PC-3 (cell line): ENCODE data around the gene SLC43A1. TPM values are rescaled to one million over a fixed set of nuclear protein-coding genes. Genes with fewer than 3 reads are reported as not detected.
A peak's percentile ranks its signal among the peaks of the same experiment; 100 is the strongest.

ENCODE experiments used
- ATAC-seq: fragments of 200-7000 bp; cut with Tn5 transposase; 2 replicates; pipeline ENCODE4 v1.9.1; 2020; ENCODE audit warnings: mild to moderate bottlenecking, moderate library complexity
- BruUV-seq: library from RNA; stranded (reverse); fragments of 400-500 nt; replicated peaks from 2 replicates; lab custom pipeline; 2021; lab: Mats Ljungman, UMichigan
- CTCF ChIA-PET: fragments of 300-600 bp; sonication (Branson Sonifier 250); formaldehyde crosslinking; loops from one replicate; lab custom pipeline; 2022; ENCODE audit warnings: antibody characterized with exemption; lab: Charles Lee
- POLR2A ChIA-PET: fragments of 300-600 bp; sonication (Branson Sonifier 250); formaldehyde crosslinking; loops from one replicate; lab custom pipeline; 2022; ENCODE audit warnings: antibody characterized with exemption; ENCODE audit not compliant: unreplicated experiment; lab: Charles Lee
- DNase-seq: peaks from one replicate; pipeline ENCODE4 v3.0.0-alpha.2; 2015
- H2AFZ ChIP-seq: fragments of 300-600 bp; sonication (generic); 2 replicates; pipeline ENCODE4 v1.6.0; 2016; ENCODE audit warnings: antibody characterized with exemption, low read length
- H3F3A ChIP-seq: fragments of 300-600 bp; sonication (generic); one replicate; pipeline ENCODE4 v1.6.0; 2017; ENCODE audit warnings: antibody characterized with exemption, low read length, control low read depth, mild to moderate bottlenecking; ENCODE audit not compliant: unreplicated experiment
- H3K27ac ChIP-seq: fragments of 300-600 bp; sonication (generic); 2 replicates; pipeline ENCODE4 v1.5.1; 2016; ENCODE audit warnings: mild to moderate bottlenecking, low read length
- H3K27me3 ChIP-seq: fragments of 300-600 bp; sonication (generic); 2 replicates; pipeline ENCODE4 v1.6.1; 2016; ENCODE audit warnings: low read length, mixed read lengths
- H3K36me3 ChIP-seq: fragments of 300-600 bp; sonication (generic); 2 replicates; pipeline ENCODE4 v1.6.1; 2016; ENCODE audit warnings: low read depth, mixed run types, low read length, mixed read lengths
- H3K4me1 ChIP-seq: fragments of 300-600 bp; sonication (generic); 2 replicates; pipeline ENCODE4 v1.5.1; 2016; ENCODE audit warnings: low read length; ENCODE audit not compliant: insufficient read depth
- H3K4me2 ChIP-seq: fragments of 300-600 bp; sonication (generic); 2 replicates; pipeline ENCODE4 v1.6.0; 2016; ENCODE audit warnings: low read length
- H3K4me3 ChIP-seq: fragments of 300-600 bp; sonication (generic); 2 replicates; pipeline ENCODE4 v1.5.1; 2016; ENCODE audit warnings: mild to moderate bottlenecking, low read length, mixed read lengths
- H3K79me2 ChIP-seq: fragments of 300-600 bp; sonication (generic); 2 replicates; pipeline ENCODE4 v1.6.1; 2017; ENCODE audit warnings: low read length, mixed read lengths
- H3K9ac ChIP-seq: fragments of 300-600 bp; sonication (generic); 2 replicates; pipeline ENCODE4 v1.6.0; 2016; ENCODE audit warnings: mild to moderate bottlenecking, low read length
- H3K9me2 ChIP-seq: fragments of 300-600 bp; sonication (generic); replicated peaks from 2 replicates; pipeline ENCODE4 v1.6.1; 2016; ENCODE audit warnings: mixed run types, low read length, mixed read lengths
- H3K9me3 ChIP-seq: fragments of 300-600 bp; sonication (generic); 2 replicates; pipeline ENCODE4 v1.6.1; 2016; ENCODE audit warnings: low read length, mixed read lengths
- H4K20me1 ChIP-seq: fragments of 300-600 bp; sonication (generic); 2 replicates; pipeline ENCODE4 v1.6.1; 2016; ENCODE audit warnings: low read length, mixed read lengths
- EZH2 ChIP-seq: fragments of 300-600 bp; sonication (generic); IDR thresholded peaks from one replicate; pipeline ENCODE4 v1.6.1; 2017; ENCODE audit warnings: antibody characterized with exemption, mild to moderate bottlenecking, low read length; ENCODE audit not compliant: unreplicated experiment
- EZH2phosphoT487 ChIP-seq: fragments of 300-600 bp; sonication (generic); IDR thresholded peaks from 2 replicates; pipeline ENCODE4 v1.6.1; 2018; ENCODE audit warnings: mild to moderate bottlenecking, antibody characterized with exemption, low read length, borderline replicate concordance
- intact Hi-C: fragments of 100-400 bp; cut with micrococcal nuclease; formaldehyde crosslinking; loops from 2 replicates; pipeline ENCODE4 v1.9.0; 2023
- total RNA-seq: library from RNA; depleted of rRNA; stranded (reverse); fragments of >200 nt; gene quantifications from 2 replicates; pipeline ENCODE4 v1.2.3, GENCODE V29; 2014; rRNA removed
- TF ChIP-seq, protein P1 (sequence below): fragments of 300-600 bp; sonication (generic); conservative IDR thresholded peaks from 2 replicates; pipeline ENCODE4 v1.5.1; 2017; ENCODE audit warnings: antibody characterized with exemption, low read depth, mild to moderate bottlenecking, low read length

The SLC43A1 gene
- total RNA-seq, 1 experiment from 2014 or later = 12.4 TPM

DNA sequence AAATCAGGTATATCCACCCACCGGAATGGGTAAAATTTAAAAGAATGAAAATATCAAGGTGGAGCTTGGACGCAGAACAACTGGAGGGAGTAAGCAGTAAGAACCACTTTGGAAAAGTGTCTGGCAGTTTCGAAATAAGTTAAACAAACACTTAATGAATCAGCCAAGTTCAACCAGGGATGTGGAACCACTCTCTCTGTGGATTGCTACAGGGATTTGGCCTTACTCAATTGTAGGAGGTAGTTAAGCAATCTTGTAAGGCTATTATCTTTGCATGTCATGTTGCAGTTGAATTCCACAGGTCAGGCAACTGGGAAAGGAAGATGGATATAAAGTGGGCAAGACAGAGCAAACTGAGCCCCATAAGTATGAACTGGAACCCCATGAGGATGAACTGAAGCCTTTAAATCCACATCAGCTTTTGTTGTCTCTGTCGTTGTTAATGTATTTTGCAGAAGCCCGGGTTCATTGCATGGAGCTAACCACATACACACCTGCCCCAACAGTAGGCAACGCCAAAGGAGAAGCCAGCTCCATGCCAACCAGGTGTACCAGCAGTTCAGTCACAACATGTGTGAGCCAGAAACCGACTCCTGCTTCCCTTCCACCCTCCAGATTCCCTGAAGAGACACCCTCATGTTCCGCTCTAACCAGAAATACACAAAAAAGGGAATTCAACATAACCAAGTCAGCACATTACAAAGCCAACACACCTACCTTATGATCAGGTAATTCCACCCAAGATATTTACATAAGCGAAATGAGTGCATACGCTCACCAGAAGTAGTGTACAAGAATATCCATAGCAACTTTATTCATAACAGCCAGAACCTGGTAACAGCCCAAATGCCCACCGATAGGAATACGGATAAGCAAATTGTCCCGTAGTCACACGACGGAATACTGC, 80.6 kb downstream of the SLC43A1 start:
- Histone ChIP-seq H3K9ac (peak overlapping the region; percentile 19; the same call in 1 of the 2 replicates), H3K4me3 (no peak overlapping the region), H2AFZ (0 out of 2 replicates have a peak overlapping the region, but pooled peaks have one; percentile 1), H3K36me3 (no peaks in the 10 kb centered on the region), H3K9me2 (no peaks in the 10 kb centered on the region), H4K20me1 (no peaks in the 10 kb centered on the region), H3K79me2 (no peaks in the 10 kb centered on the region), H3K27me3 (no peaks in the 10 kb centered on the region), H3K27ac (peak overlapping the region; percentile 70), H3K4me2 (peak overlapping the region; percentile 31), H3K9me3 (no peaks in the 10 kb centered on the region), H3F3A (peaks cover 3% of the 10 kb centered on the region), H3K4me1 (peaks cover 34% of the 10 kb centered on the region)
- no TSS peak for BruUV-seq
- TF ChIP-seq EZH2phosphoT487 (no peak), EZH2 (no peak)
- TF ChIP-seq, protein P1, sequence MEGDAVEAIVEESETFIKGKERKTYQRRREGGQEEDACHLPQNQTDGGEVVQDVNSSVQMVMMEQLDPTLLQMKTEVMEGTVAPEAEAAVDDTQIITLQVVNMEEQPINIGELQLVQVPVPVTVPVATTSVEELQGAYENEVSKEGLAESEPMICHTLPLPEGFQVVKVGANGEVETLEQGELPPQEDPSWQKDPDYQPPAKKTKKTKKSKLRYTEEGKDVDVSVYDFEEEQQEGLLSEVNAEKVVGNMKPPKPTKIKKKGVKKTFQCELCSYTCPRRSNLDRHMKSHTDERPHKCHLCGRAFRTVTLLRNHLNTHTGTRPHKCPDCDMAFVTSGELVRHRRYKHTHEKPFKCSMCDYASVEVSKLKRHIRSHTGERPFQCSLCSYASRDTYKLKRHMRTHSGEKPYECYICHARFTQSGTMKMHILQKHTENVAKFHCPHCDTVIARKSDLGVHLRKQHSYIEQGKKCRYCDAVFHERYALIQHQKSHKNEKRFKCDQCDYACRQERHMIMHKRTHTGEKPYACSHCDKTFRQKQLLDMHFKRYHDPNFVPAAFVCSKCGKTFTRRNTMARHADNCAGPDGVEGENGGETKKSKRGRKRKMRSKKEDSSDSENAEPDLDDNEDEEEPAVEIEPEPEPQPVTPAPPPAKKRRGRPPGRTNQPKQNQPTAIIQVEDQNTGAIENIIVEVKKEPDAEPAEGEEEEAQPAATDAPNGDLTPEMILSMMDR = no peak
- DNase-seq (peak; percentile 91), ATAC-seq (peak; percentile 68)
- intact Hi-C loops = no loop called here
- POLR2A ChIA-PET = no interaction called here
- CTCF ChIA-PET = interaction anchor here (0.6 kb wide), 1 partner anchor 10 kb away, joined by 4 read pairs; no protein-coding TSS in a partner anchor

Other genes with a start within 250 kb of the SLC43A1 start
- 89.6 and 143 TPM in 2 replicates for gene TNKS1BP1, start 190.8 kb downstream of the SLC43A1 start, total RNA-seq
- gene SSRP1, start 179.8 kb downstream of the SLC43A1 start, total RNA-seq = 228 and 341 TPM in 2 replicates
- gene P2RX3, start 177.3 kb downstream of the SLC43A1 start, total RNA-seq = not detected in 2 replicates
- gene PRG3, start 134.6 kb downstream of the SLC43A1 start, total RNA-seq = not detected in 2 replicates
- gene PRG2, start 125.1 kb downstream of the SLC43A1 start, total RNA-seq = not detected in 2 replicates
- 31.3 and 35.0 TPM in 2 replicates for gene SLC43A3, start 88.6 kb downstream of the SLC43A1 start, total RNA-seq
- 3.5 and 6.5 TPM in 2 replicates for gene RTN4RL2, start 55.2 kb downstream of the SLC43A1 start, total RNA-seq
- 233 and 313 TPM in 2 replicates for gene TIMM10, start 15.1 kb upstream of the SLC43A1 start, total RNA-seq
- not detected in 2 replicates for gene SMTNL1, start 21.9 kb upstream of the SLC43A1 start, total RNA-seq
- 16.5 and 17.3 TPM in 2 replicates for gene UBE2L6, start 52.0 kb upstream of the SLC43A1 start, total RNA-seq
- gene SERPING1, start 82.0 kb upstream of the SLC43A1 start, total RNA-seq = not detected in 2 replicates
- gene YPEL4, start 134.2 kb upstream of the SLC43A1 start, total RNA-seq = not detected in 2 replicates
- gene CLP1, start 142.1 kb upstream of the SLC43A1 start, total RNA-seq = 23.0 and 28.4 TPM in 2 replicates
- gene ZDHHC5, start 152.4 kb upstream of the SLC43A1 start, total RNA-seq = 86.7 and 102 TPM in 2 replicates
- gene MED19, start 196.5 kb upstream of the SLC43A1 start, total RNA-seq = 41.8 and 42.3 TPM in 2 replicates
- gene TMX2, start 196.9 kb upstream of the SLC43A1 start, total RNA-seq = 228 and 241 TPM in 2 replicates
- gene SELENOH, start 225.8 kb upstream of the SLC43A1 start, total RNA-seq = 306 and 353 TPM in 2 replicates
- not detected in 2 replicates for gene BTBD18, start 236.1 kb upstream of the SLC43A1 start, total RNA-seq
- 117 and 121 TPM in 2 replicates for gene CTNND1, start 246.1 kb upstream of the SLC43A1 start, total RNA-seq